ENCODE measurements around the gene CEP72.

The CEP72 gene

GRCh38 chr5:647727-648126, 35.6 kb downstream of the CEP72 start:
- DNase-seq (ENCODE audit: low read depth) = no peak
- TF ChIP-seq CTCF (IDR thresholded peaks at IDR 0.05; ENCODE audit: low read length, missing control alignments) = no peak
- H3K4me3 ChIP-seq (replicated peaks; ENCODE audit: low read depth, low read length) = no peak overlapping the region

DNA sequence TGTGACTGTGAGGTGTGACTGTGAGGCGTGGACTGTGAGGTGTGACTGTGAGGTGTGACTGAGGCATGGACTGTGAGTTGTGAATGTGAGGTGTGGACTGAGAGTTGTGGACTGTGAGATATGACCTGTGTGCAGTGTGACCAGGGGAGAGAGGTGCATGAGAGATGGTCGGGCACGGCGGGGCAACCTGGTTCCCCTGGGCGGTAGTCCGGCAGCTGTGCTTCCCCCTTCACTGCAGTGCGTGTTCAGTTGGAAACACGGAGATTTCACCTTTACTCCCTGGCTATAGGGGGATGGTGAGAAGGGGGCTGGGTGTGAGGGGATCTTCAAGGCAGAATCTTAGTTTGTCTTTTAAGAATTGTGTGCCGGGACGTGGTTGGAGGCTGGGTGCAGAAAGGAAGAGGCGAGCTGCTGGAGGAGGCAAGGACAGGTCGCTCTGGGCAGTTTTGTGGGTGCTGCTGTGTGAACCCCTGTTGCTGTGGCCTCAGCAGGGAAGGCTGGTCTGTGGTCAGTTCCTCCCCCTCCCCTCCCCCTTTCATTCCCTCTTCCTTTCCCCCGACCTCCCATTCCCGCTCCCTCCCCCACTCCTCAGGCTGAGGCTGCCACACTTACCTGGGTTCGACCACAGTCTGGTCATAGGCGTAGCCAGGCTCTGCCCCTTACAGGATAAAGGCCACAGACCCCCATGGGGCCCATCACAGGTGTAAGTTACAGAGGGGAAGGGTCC, 39.3 kb downstream of the CEP72 start:
- TF ChIP-seq CTCF (IDR thresholded peaks at IDR 0.05; ENCODE audit: low read length, missing control alignments) = no peak
- no peak for DNase-seq (ENCODE audit: low read depth)

GRCh38 chr5:652023-652515, 39.9 kb downstream of the CEP72 start:
- H3K4me3 ChIP-seq (replicated peaks; ENCODE audit: low read depth, low read length) = no peak overlapping the region
- DNase-seq (ENCODE audit: low read depth) = no peak
- no peak for TF ChIP-seq CTCF (IDR thresholded peaks at IDR 0.05; ENCODE audit: low read length, missing control alignments)

More for the DNA sequence above, 39.3 kb downstream of the CEP72 start:
- H3K4me3 ChIP-seq (replicated peaks; ENCODE audit: low read depth, low read length) = no peak overlapping the region

GRCh38 chr5:652773-653350, 40.7 kb downstream of the CEP72 start:
- H3K4me3 ChIP-seq (replicated peaks; ENCODE audit: low read depth, low read length) = no peak overlapping the region
- no peak for DNase-seq (ENCODE audit: low read depth)
- TF ChIP-seq CTCF (IDR thresholded peaks at IDR 0.05; ENCODE audit: low read length, missing control alignments) = no peak

DNA sequence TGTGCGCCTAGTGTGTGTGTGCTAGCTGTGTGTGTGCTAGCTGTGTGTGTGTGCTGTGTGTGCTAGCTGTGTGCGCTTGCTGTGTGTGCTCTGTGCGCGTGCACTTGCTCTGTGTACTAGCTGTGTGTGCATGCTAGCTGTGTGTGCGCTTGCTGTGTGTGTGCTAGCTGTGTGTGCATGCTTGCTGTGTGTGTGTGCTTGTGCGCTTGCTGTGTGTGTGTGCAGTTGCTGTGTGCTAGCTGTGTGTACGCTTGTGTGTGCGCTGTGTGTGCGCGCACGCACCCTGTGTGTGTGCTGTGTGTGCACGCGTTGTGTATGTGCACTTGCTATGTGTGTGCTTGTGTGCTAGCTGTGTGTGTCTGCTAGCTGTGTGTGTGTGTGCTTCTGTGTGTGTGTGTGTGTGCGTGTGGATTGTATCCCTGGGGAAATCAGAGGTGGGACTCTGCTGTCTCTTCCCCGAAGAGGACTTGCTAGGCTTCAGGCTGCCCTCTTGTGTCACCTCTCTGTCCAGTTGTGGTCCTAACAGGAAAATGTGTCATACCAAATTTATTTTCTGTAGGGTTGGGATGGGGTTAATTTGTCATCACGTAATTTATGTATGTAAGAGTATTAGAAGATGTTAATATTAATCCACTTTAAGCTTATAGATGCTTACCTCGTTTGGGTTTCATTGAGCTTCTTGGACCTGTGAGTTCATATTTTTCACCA, 42.1 kb downstream of the CEP72 start:
- TF ChIP-seq CTCF (IDR thresholded peaks at IDR 0.05; ENCODE audit: low read length, missing control alignments) = no peak
- DNase-seq (ENCODE audit: low read depth) = no peak

GRCh38 chr5:655406-655805, 43.3 kb downstream of the CEP72 start:
- no peak for DNase-seq (ENCODE audit: low read depth)
- TF ChIP-seq CTCF (IDR thresholded peaks at IDR 0.05; ENCODE audit: low read length, missing control alignments) = no peak
- no peak overlapping the region for H3K4me3 ChIP-seq (replicated peaks; ENCODE audit: low read depth, low read length)

More for the DNA sequence above, 42.1 kb downstream of the CEP72 start:
- H3K4me3 ChIP-seq (replicated peaks; ENCODE audit: low read depth, low read length) = no peak overlapping the region
